BJ (cell line): ENCODE data around the gene CUL7. TPM values are rescaled to one million over a fixed set of nuclear protein-coding genes. Genes with fewer than 3 reads are reported as not detected.

ENCODE experiments used
- CTCF ChIA-PET: fragments of 350-600 bp; formaldehyde crosslinking; extraction: SDS; loops from one replicate; lab custom pipeline; 2021; ENCODE audit warnings: antibody characterized with exemption, inconsistent platforms; lab: Yijun Ruan, JAX
- POLR2A ChIA-PET: fragments of 300-600 bp; sonication (Branson Sonifier 250); formaldehyde crosslinking; extraction: SDS; loops from one replicate; lab custom pipeline; 2021; ENCODE audit warnings: antibody characterized with exemption; lab: Charles Lee
- DNase-seq: peaks from one replicate; pipeline ENCODE4 v3.0.0-alpha.2; 2011; ENCODE audit warnings: low read depth
- H3K27me3 ChIP-seq: 2 replicates; pipeline ENCODE4 v1.6.0; 2011; ENCODE audit warnings: low read length; ENCODE audit not compliant: control insufficient read depth, insufficient read depth
- H3K36me3 ChIP-seq: 2 replicates; pipeline ENCODE4 v1.5.1; 2011; ENCODE audit warnings: low read length; ENCODE audit not compliant: control insufficient read depth, insufficient read depth
- H3K4me3 ChIP-seq: 2 replicates; pipeline ENCODE4 v1.5.1; 2011; ENCODE audit warnings: low read depth, mild to moderate bottlenecking, control low read depth, low read length
- polyA plus RNA-seq: library from polyadenylated mRNA; depleted of rRNA; stranded (reverse); fragments of >200 nt; gene quantifications from 2 replicates; pipeline ENCODE4 v1.2.3, GENCODE V29; 2011
- TF ChIP-seq, protein P1 (sequence below): IDR thresholded peaks from 2 replicates; pipeline ENCODE4 v1.5.1; 2011; ENCODE audit warnings: low read depth, mild to moderate bottlenecking, control low read depth, inconsistent platforms, low read length, moderate library complexity; ENCODE audit not compliant: insufficient read depth

The CUL7 gene
- polyA plus RNA-seq, 1 experiment = 50.7 TPM

DNA sequence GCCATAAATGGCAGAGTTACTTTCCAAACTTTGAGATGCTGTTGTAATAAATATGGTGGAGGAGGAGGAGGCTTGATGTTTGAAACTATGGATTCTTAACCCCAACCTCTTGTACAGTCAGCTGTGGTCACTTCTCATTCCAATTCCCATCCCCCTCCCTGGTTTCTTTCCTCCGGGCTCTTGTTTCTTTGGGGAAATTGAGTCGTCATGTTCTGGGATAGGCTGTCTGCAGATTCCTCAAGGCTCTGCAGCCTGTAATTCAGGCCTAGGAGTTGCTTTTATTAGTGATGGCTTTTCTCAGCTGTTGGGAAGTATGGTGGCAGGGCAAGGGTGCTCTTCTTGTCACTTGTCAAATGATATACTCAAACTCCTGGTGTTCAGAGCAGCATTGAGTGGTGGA lies 25.0 kb upstream of the CUL7 start:
- Histone ChIP-seq H3K27me3 (no peaks in the 10 kb centered on the region), H3K36me3 (no peaks in the 10 kb centered on the region), H3K4me3 (peak overlapping the region; percentile 79; the same call in 1 of the 2 replicates)
- ChIA-PET CTCF (interaction anchor here (0.7 to 1.0 kb wide), 2 partner anchors 18 to 65 kb away, joined by 3 read pairs; no protein-coding TSS in a partner anchor), POLR2A (interaction anchor here (0.5 kb wide), 1 partner anchor 17 kb away, joined by 5 read pairs; no protein-coding TSS in a partner anchor)
- peak; percentile 74 for DNase-seq
- TF ChIP-seq, protein P1, sequence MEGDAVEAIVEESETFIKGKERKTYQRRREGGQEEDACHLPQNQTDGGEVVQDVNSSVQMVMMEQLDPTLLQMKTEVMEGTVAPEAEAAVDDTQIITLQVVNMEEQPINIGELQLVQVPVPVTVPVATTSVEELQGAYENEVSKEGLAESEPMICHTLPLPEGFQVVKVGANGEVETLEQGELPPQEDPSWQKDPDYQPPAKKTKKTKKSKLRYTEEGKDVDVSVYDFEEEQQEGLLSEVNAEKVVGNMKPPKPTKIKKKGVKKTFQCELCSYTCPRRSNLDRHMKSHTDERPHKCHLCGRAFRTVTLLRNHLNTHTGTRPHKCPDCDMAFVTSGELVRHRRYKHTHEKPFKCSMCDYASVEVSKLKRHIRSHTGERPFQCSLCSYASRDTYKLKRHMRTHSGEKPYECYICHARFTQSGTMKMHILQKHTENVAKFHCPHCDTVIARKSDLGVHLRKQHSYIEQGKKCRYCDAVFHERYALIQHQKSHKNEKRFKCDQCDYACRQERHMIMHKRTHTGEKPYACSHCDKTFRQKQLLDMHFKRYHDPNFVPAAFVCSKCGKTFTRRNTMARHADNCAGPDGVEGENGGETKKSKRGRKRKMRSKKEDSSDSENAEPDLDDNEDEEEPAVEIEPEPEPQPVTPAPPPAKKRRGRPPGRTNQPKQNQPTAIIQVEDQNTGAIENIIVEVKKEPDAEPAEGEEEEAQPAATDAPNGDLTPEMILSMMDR = no peak

DNA sequence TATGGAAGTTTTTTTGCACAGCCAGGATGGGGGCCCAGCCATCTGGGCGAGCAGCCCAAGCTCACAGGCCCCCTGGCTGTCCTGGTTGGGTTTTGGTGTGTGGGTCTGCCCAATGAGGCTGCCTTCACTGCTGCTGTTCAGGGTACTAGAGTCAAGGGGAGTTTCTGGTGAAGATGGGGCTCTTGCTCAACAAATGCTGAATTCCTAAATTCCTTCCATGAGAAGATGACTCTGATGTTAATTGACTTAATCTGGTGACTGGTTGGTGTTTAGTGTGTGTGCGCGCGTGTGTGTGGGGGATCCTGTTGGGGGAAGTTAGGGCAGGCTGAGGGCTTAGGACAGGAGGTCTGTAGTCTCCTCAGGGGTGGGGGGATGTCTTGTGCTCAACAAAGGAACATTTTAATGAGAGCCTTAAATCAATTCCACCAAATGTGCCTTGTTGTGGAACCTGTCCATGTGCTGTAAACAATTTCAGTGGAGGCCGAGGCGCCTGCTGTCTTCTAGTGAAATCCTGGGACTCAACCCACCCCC lies 24.4 kb upstream of the CUL7 start:
- ChIA-PET POLR2A (interaction anchor here (0.5 kb wide), 1 partner anchor 18 kb away, joined by 5 read pairs; no protein-coding TSS in a partner anchor), CTCF (interaction anchor here (1.1 to 5.7 kb wide), 4 partner anchors 42 to 65 kb away, joined by 5 to 42 read pairs (median 9); no protein-coding TSS in a partner anchor)
- Histone ChIP-seq H3K36me3 (no peaks in the 10 kb centered on the region), H3K27me3 (no peaks in the 10 kb centered on the region), H3K4me3 (peak overlapping the region; percentile 79)
- TF ChIP-seq, protein P1 = 0 out of 2 replicates have a peak, but pooled peaks have one; percentile 25
- DNase-seq = no peak

DNA sequence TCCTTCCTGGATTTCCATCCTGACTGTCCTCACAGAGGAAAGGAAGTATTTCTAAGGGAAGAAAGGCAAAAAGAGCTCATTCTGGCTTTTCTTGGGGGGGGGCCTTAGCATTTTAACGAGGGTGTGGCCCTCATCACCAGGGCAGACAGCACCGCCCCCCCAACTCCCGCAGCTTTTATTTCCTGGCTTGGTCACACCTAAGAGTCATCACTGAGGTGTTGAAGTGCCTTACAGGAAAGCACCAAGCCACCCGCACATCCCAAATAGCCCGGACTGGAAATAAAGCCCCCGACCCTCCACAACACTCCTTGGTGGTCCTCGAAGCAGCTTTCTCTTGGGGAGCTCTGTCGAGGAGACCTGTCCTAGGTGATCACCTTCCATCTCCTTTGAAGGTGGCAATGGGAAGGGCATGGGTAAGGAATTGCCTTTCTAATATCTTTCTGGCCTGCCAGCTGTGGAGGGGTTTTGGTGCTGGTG lies 23.7 kb upstream of the CUL7 start:
- POLR2A ChIA-PET = interaction anchor here (2.0 kb wide), 1 partner anchor 48 kb away, joined by 7 read pairs; no protein-coding TSS in a partner anchor
- CTCF ChIA-PET = interaction anchor here (0.8 to 5.7 kb wide), 6 partner anchors 17 to 66 kb away, joined by 3 to 42 read pairs (median 6); no protein-coding TSS in a partner anchor

DNA sequence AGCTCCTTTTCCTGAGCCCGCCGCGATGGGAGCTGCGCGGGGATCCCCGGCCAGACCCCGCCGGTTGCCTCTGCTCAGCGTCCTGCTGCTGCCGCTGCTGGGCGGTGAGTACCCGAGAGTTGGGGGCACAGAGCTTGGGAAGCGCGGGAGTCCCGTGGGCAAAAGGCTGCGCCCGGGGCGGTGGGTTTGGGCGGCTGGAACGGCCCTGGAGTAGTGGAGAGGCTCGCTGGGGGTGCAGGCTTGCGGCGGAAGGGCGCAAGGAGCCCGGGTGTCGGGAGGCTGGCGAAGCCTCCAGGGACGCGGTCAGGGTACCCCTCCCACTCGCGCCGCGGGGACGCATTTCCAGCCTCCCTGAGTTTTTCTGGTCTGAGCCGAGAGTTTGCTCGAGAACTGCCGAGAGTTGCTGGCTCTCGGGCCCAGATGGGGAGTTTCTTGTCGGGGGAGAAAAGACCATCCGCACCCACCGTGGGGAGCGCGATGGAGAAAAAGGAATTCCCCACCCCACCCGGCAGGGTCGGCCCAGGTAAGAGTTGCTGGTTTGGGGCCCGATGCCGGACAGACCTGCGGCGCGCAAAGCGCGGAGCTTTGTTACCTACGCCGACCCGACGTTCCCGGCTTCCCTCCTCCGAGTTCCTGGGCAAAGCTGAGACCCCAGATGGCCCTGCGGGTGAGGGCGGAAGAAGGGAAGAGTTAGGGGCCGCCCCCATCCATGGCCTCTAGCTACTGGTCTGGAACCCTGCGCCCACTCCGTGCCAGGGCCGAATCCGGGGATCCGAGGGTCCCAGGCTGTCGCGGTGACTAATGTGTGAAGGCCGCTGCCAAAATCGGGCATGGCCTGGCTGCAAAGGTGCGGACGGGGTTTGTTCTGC lies 23.0 kb upstream of the CUL7 start:
- CTCF ChIA-PET = interaction anchor here (0.8 to 5.7 kb wide), 9 partner anchors 13 to 67 kb away, joined by 3 to 42 read pairs (median 3); no protein-coding TSS in a partner anchor
- Histone ChIP-seq H3K27me3 (no peaks in the 10 kb centered on the region), H3K4me3 (peak overlapping the region; percentile 79), H3K36me3 (0 out of 2 replicates have a peak, but pooled peaks cover 1% of the 10 kb centered on the region)
- POLR2A ChIA-PET = interaction anchor here (0.5 to 2.0 kb wide), 2 partner anchors 49 to 821 kb away, joined by 7 to 12 read pairs; no protein-coding TSS in a partner anchor
- no peak for DNase-seq
- TF ChIP-seq, protein P1 = no peak

More for the DNA sequence above, 23.7 kb upstream of the CUL7 start:
- Histone ChIP-seq H3K27me3 (no peaks in the 10 kb centered on the region), H3K4me3 (peak overlapping the region; percentile 79), H3K36me3 (0 out of 2 replicates have a peak, but pooled peaks cover 1% of the 10 kb centered on the region)
- DNase-seq = no peak
- TF ChIP-seq, protein P1 = no peak
